IPS-18a (cell line): ENCODE results near the gene SEC16A.
"Not testable (repeated sequence)": the region's sequence is repeated elsewhere in the genome, so short reads cannot be mapped to it uniquely, and the experiment has no call there.

ENCODE experiments used
- H3K27ac ChIP-seq: one replicate; pipeline ENCODE4 v1.5.1; 2013; ENCODE audit warnings: low read length
- H3K27me3 ChIP-seq: one replicate; pipeline ENCODE4 v1.6.1; 2013; ENCODE audit warnings: mild to moderate bottlenecking, low read length; ENCODE audit not compliant: control insufficient read depth, insufficient read depth
- H3K36me3 ChIP-seq: one replicate; pipeline ENCODE4 v1.6.1; 2013; ENCODE audit warnings: low read depth, low read length; ENCODE audit not compliant: control insufficient read depth
- H3K4me1 ChIP-seq: one replicate; pipeline ENCODE4 v1.6.1; 2013; ENCODE audit warnings: low read depth, low read length; ENCODE audit not compliant: control insufficient read depth
- H3K4me3 ChIP-seq: one replicate; pipeline ENCODE4 v1.5.1; 2013; ENCODE audit warnings: low read length
- H3K9ac ChIP-seq: one replicate; pipeline ENCODE4 v1.6.1; 2013; ENCODE audit warnings: mild to moderate bottlenecking, low read length, moderate library complexity
- H3K9me3 ChIP-seq: one replicate; pipeline ENCODE4 v1.6.1; 2013; ENCODE audit warnings: low read depth, low read length; ENCODE audit not compliant: control insufficient read depth

SEC16A gene

DNA sequence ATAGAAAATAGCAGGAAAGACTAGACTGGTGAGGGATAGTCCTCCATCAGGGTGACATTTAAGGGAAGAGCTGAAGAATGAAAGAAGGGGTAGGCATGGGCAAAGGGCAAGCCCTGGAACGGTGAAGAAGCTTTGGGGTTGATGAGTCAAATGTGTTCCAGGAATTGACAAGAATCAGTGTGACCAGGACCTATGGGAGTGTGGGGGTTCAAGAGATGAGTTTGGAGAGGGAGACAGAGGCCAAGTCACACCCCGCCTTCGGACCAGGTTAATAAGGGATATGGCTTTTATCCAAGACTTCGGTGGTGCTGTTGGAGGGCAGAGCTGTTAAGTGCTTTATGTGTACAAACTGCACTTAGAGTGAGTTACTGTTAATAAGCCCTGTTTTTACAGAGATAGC, 71.5 kb downstream of the SEC16A start:
- no peaks in the 10 kb centered on the region for H3K4me1 ChIP-seq
- no peaks in the 10 kb centered on the region for H3K9me3 ChIP-seq
- H3K27me3 ChIP-seq, result no peaks in the 10 kb centered on the region
- no peak overlapping the region for H3K27ac ChIP-seq
- H3K9ac ChIP-seq, result peak overlapping the region; percentile 89
- H3K4me3 ChIP-seq, result peak overlapping the region; percentile 83
- peaks cover 56% of the 10 kb centered on the region for H3K36me3 ChIP-seq

DNA sequence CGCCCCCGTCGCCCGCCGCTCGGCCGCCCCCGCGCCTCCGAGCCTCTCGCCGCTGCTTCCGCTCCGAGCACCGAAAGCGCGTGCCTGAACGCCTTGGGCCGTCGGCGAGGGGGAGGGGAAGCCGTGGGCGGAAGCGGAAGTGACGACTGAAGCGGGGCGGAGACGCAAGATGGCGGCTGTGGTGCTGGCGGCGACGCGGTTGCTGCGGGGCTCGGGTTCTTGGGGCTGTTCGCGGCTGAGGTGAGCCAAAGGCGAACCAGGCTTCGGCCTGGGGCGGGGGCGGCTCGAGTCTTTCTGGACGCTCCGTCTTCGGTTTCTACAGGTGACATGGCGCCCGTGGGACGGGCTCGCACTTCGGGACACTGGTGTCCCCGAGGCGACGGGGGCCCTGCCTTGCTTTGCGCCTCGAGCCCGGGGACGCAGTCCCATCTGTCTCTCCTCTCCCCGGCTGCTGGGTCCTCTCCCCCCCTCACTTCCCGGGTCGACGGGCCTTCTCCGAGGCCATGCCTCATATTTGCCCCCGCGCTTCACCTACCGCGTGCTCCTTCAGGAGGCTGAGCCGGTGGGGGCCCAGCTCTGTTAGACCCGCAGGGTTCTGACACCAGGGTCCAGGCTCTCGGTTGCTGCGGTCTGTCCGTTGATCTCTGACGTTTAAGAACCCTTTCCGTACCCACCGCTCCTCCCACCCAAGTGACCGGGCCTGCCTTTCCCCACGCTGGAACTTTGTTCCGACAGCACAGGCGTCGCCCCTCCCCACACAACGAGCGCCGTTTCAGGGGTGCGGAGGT, 72.1 kb downstream of the SEC16A start, which contains the start of the genes ENTR1 and PMPCA:
TSS of gene ENTR1 (minus strand) at position 115 of the 788 bp plus-strand sequence. CDS start 217 bp downstream, outside the sequence.
TSS of gene PMPCA (plus strand) at position 159 of the 788 bp plus-strand sequence. CDS start at position 170, 11 bp downstream.
- no peaks in the 10 kb centered on the region for H3K4me1 ChIP-seq
- no peaks in the 10 kb centered on the region for H3K9me3 ChIP-seq
- H3K27ac ChIP-seq, result peak within 1 kb of the TSS; percentile 72
- H3K9ac ChIP-seq, result peak within 1 kb of the TSS; percentile 89
- peaks cover 55% of the 10 kb centered on the region for H3K36me3 ChIP-seq
- no peaks in the 10 kb centered on the region for H3K27me3 ChIP-seq
- H3K4me3 ChIP-seq, result peak within 1 kb of the TSS; percentile 83

DNA sequence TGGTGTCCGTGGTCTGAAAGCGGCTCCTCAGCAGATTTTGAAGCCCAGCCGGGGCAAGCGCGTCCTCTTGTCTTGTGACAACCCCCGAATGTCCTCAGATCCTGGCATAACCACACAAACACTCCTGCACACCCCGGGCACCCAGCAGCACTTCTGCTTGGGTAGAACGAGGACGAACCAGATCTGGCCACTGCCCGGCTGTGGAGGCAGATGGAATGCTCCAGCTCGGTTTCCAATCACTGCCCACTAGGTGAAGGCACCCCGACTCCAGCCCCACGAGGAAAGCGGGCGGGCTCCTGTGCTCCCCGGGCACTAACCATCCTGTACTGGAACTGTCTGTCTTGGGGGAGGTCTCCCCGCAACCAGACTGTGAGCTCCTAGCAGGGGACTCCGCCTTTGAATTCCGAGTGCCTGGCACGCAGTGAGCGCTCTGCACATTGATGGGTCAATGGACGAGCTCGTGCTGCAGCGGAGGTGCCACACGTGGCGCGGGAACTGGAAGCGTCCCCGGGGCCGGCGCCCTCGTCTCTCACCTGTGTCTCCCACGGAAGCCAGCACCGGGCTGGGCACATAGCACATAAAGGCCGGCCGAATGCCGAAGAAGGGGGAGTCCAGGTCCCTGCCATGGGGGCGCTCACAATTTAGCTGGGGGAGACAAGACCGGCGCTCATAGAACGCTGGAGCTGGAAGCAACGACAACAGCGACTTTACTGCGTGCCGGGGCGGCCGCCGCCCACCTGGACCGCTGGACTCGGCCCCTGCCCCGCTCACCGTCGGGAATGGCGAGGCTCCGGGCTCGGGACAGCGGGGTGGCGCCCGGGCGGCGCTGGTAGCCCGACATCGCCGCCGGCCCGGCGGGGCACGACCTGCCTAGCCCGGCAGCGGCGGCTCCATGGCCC, 73.0 kb downstream of the SEC16A start:
- peak overlapping the region; percentile 86 for H3K9ac ChIP-seq
- H3K27me3 ChIP-seq, result no peaks in the 10 kb centered on the region
- no peak overlapping the region for H3K27ac ChIP-seq
- H3K4me3 ChIP-seq, result peak overlapping the region; percentile 74
- H3K9me3 ChIP-seq, result no peaks in the 10 kb centered on the region
- no peaks in the 10 kb centered on the region for H3K4me1 ChIP-seq
- H3K36me3 ChIP-seq, result peaks cover 57% of the 10 kb centered on the region

DNA sequence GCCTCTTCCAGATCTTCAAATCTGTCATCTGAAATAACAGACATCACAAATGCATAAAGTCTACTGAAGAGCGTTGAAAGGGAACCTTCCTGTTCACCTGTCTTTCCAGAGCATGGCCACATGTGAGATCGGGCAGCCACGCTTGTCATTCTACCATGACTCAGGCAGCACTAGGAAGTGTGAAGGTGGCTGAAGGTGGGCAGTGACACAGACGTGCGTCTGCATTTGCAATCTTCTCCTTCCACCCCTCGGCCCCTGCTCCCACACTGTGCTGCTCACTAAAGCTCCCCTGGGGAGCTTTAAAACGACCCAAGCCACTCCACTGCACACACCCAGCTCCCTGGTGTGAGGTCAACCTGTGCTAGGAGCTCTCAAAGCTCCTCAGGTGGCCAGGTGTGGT, 74.9 kb downstream of the SEC16A start:
- Histone ChIP-seq H3K9ac (no peak overlapping the region), H3K27me3 (no peaks in the 10 kb centered on the region), H3K27ac (no peak overlapping the region), H3K4me1 (no peaks in the 10 kb centered on the region), H3K9me3 (no peaks in the 10 kb centered on the region), H3K4me3 (no peak overlapping the region), H3K36me3 (peaks cover 41% of the 10 kb centered on the region)

DNA sequence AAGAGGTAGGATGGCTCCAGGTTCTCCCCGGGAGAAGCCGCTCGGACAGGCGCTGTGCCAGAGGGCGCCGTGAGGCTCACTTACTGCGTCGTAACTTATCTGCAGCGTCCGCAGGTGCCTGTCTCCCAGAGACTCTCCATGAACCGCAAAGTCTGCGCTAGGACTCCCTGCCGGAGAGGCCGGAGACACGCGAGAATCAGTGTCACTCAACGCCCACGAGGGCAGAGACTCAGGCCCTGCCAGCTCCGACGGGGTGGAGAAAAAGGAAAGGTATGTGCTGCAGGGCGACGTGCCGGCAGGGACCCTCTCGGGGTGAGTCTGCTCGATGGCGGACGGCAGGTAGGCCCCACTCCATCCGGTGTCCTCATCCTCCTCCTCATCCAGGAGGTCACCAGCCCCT, 75.8 kb downstream of the SEC16A start:
- not testable (repeated sequence) for H3K9ac ChIP-seq, H3K4me3 ChIP-seq, H3K4me1 ChIP-seq, H3K27ac ChIP-seq, H3K27me3 ChIP-seq, H3K9me3 ChIP-seq
- H3K36me3 ChIP-seq, result peaks cover 42% of the 10 kb centered on the region

DNA sequence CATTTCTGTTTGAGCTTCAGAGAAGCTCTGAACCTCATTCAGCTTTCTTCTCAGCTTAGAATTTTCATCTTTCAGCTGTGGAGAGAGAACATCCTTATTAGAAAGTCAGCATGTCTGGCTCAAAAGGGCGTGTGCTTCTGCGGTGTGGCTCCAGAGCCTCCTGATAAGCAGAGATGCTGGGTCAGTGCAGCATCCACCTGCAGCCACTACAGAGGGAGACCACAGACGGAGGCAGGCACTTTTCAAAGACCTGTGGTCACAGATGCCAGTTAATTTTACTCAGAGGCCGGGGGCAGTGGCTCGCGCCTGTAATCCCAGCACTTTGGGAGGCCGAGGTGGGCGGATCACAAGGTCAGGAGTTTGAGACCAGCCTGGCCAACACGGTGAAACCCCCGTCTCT, 76.9 kb downstream of the SEC16A start:
- H3K27ac ChIP-seq, H3K4me3 ChIP-seq, H3K9ac ChIP-seq, H3K9me3 ChIP-seq, H3K27me3 ChIP-seq, H3K4me1 ChIP-seq: not testable (repeated sequence)
- H3K36me3 ChIP-seq, result peaks cover 42% of the 10 kb centered on the region

DNA sequence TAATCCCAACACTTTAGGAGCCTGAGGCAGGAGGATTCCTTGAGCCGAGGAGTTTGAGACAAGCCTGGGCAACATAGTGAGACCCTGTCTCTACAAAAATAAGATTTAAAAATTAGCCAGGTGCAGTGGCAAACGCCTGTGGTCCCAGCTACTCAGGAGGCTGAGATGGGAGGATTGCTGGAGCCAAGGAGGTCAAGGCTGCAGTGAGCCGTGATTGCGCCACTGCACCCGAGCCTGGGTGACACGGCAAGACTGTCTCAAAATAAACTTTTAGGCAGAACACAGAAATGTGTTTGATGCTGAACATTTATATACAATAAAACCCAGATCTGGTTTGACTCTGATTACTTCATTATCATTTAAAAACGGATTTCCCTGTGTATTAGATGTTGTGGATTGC, 77.4 kb downstream of the SEC16A start:
- Histone ChIP-seq H3K4me1 (no peaks in the 10 kb centered on the region), H3K36me3 (peaks cover 42% of the 10 kb centered on the region), H3K9me3 (no peaks in the 10 kb centered on the region)

DNA sequence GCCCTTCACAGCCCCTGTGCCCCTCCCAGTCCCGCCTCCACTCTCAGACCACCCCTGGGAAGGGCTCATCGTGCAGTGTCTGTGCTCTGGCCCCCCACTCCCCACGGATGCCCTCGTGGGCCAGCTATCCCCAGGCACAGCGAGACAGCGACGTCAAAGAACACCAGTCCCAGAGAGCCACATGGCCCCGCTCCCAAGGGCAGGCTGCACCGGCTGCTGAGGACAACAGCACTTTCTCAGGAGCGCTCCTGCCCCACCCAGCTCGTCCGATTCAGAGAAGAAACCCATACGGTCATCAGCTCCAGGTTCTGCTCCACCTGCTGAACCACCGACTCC, 78.1 kb downstream of the SEC16A start:
- Histone ChIP-seq H3K36me3 (peaks cover 42% of the 10 kb centered on the region), H3K9ac (no peak overlapping the region), H3K27me3 (no peaks in the 10 kb centered on the region), H3K4me3 (no peak overlapping the region), H3K9me3 (no peaks in the 10 kb centered on the region), H3K27ac (no peak overlapping the region), H3K4me1 (no peaks in the 10 kb centered on the region)

More for the DNA sequence above, 77.4 kb downstream of the SEC16A start:
- Histone ChIP-seq H3K9ac (no peak overlapping the region), H3K27me3 (no peaks in the 10 kb centered on the region), H3K4me3 (no peak overlapping the region), H3K27ac (no peak overlapping the region)

DNA sequence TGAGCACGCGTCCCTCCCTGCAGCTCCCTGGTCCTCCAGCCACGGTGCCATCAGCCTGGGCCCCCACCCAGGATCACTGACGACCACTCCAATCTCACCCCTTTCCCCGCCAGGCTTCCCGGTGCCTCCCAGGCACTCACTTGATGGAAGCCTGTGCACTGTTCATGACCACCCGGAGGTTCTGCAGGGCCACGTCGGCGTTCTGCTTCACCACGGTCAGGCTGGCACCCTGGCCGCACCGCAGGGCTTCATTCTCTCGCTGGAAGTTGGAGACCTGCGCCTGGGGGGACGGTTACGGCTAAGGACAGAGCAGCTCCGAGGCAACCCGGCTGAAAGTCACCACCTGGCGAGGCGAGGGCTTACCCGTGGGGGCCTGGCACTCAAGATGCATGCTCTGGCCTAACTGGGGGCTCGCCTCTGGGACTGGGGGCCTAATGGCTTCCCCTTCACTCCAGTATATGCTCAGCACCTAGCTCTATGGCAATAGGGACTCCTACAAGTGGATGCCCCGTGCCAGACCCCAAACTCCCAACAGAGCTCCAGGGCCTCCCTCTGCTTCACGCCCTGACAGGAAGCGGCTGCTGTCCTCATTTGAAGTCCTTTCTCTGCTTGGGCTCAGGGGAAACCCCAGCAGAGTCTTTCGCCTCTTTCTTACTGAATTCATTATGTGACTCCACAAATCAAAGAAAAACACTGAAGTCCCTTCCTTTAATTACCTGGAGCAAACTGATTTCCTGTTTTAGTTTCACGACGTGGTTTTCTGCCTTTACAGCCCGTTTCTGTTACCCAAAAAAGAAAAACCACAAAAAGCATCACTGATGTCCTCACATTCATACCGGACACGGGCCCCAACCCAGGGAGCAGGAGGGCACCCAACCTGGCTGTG, 78.7 kb downstream of the SEC16A start:
- H3K9ac ChIP-seq, result no peak overlapping the region
- H3K9me3 ChIP-seq, result no peaks in the 10 kb centered on the region
- no peaks in the 10 kb centered on the region for H3K27me3 ChIP-seq
- H3K27ac ChIP-seq, result no peak overlapping the region
- no peaks in the 10 kb centered on the region for H3K4me1 ChIP-seq
- peaks cover 42% of the 10 kb centered on the region for H3K36me3 ChIP-seq
- H3K4me3 ChIP-seq, result no peak overlapping the region

DNA sequence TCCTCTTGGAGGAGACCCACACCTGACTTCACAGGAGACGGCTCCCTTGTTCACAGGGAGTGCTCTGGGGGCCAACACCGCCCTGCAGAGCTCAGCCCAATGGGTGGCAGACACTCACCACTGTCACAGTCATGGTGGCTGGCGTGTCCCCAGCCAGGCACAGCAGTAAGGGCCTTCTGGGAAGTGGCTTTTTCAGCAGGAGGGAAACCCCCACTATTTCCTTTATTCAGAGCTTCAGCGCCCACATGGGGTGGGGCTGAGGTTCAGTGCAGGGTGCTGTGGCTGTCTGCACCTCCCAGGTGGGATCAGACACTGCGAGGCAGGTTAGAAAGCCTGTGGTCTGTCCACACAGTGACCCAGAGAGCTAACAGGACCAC, 79.3 kb downstream of the SEC16A start:
- Histone ChIP-seq H3K9me3 (no peaks in the 10 kb centered on the region), H3K4me1 (peaks cover 5% of the 10 kb centered on the region), H3K27ac (no peak overlapping the region), H3K4me3 (no peak overlapping the region), H3K9ac (no peak overlapping the region), H3K27me3 (no peaks in the 10 kb centered on the region), H3K36me3 (peaks cover 39% of the 10 kb centered on the region)

DNA sequence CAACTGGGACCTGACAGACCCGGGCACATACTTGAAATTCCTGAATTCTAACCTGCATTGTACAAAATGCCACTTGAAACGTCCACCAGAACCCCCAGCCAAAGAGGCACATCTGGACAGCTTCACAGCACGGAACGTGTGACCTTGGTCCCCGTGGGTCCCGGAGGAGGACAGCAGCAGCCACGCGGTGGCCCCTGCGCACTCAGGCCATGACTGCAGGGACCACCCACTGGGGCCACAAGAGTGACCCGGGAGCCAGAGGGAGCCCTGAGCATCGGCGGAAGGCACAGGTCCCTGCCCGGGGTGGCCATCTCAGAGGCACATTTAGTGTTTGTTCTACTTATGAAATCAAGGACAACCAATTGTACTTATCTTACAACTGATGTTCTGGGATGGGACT, 80.8 kb downstream of the SEC16A start:
- H3K9ac ChIP-seq, result no peak overlapping the region
- H3K4me1 ChIP-seq, result peaks cover 5% of the 10 kb centered on the region
- H3K4me3 ChIP-seq, result no peak overlapping the region
- no peaks in the 10 kb centered on the region for H3K9me3 ChIP-seq
- no peak overlapping the region for H3K27ac ChIP-seq
- peaks cover 33% of the 10 kb centered on the region for H3K36me3 ChIP-seq
- no peaks in the 10 kb centered on the region for H3K27me3 ChIP-seq
